Type B pancreatic cell (in vitro differentiated cells): ENCODE measurements around the gene ARL4A. TPM values are rescaled to one million over a fixed set of nuclear protein-coding genes. Genes with fewer than 3 reads are reported as not detected.

Source experiments
- DNase-seq: peaks from one replicate; pipeline ENCODE4 v3.0.0; 2021; ENCODE audit warnings: mixed read lengths; ENCODE audit not compliant: unreplicated experiment; ENCODE audit errors: extremely low spot score
- H3K27ac Mint-ChIP-seq: 2 replicates; pipeline ENCODE4 v1.8.0; 2021; ENCODE audit warnings: mild to moderate bottlenecking, mixed read lengths
- H3K27me3 Mint-ChIP-seq: 2 replicates; pipeline ENCODE4 v1.8.0; 2021; ENCODE audit warnings: mixed read lengths
- H3K36me3 Mint-ChIP-seq: 2 replicates; pipeline ENCODE4 v1.8.0; 2021; ENCODE audit warnings: mixed read lengths
- H3K4me1 Mint-ChIP-seq: one replicate; pipeline ENCODE4 v1.8.0; 2021; ENCODE audit warnings: mixed read lengths; ENCODE audit not compliant: unreplicated experiment
- H3K4me3 Mint-ChIP-seq: 2 replicates; pipeline ENCODE4 v1.8.0; 2021; ENCODE audit warnings: mild to moderate bottlenecking, mixed read lengths
- H3K9me3 Mint-ChIP-seq: 2 replicates; pipeline ENCODE4 v1.8.0; 2021; ENCODE audit warnings: mixed read lengths
- total RNA-seq: library from RNA; stranded (reverse); gene quantifications from 2 replicates; pipeline ENCODE4 v1.2.1, GENCODE V29; 2021; ENCODE audit warnings: low replicate concordance
- TF ChIP-seq, protein P1 (sequence below): fragments of 200-600 bp; sonication (generic); conservative IDR thresholded peaks from 2 replicates; pipeline ENCODE4 v1.5.0; 2021; ENCODE audit warnings: antibody characterized with exemption, mild to moderate bottlenecking

ARL4A gene
- total RNA-seq, 1 donor from 2014 or later = 25.5 TPM

DNA sequence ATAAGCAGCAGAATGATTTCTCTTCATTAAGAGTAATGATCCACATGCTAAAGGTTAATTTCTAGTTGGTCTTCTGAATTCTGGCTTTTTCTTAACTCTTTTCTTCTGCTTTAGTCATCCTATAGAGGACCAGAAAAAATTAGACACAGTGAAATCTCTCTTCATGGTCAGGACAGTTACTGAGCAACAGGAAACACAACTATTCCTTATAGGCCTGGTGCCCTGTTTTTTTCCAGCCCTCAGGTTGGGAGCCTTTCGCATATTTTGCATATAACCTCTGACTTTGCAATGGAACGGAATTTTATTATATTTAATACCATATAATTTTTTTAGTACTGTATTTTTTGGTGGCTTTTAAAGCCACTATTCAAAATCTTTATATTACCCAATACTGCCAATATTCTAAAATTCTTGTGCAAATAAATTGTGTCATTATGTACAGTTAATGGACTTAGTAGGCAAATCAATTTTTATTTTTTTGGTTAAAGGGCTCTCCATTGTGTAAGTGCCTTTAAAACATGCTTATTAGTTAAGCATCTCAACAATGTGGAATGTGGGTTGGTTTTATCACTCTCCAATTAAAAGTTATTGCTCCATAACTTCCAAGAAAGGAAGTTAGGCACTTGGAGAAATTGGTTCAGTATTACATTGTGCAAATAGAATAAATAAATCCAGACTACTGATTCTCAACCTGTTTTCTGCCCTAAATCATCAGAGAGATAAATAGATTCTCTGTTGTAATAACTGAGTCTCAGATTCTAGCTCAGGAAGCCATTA lies 22.5 kb downstream of the ARL4A start:
- H3K4me3 Mint-ChIP-seq = no peak overlapping the region
- no peak overlapping the region for H3K27ac Mint-ChIP-seq

DNA sequence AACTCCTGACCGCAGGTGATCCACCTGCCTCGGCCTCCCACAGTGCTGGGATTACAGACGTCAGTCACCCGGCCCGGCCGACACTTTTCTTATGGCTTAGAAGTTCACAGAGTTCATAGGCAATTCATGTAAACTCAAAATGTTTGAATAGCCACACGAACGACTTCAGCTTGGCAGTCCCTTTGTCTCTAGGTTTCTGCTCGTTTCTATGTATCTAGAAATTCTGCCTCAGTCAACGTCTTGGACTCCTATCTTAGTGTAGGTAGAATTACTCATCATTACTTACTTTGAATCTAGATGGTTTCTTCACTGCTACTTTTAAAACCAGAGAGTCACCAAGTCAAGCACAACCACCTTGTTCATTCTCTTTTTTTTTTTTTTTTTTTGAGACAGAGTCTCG lies 23.7 kb downstream of the ARL4A start:
- H3K9me3 Mint-ChIP-seq = no peaks in the 10 kb centered on the region
- no peaks in the 10 kb centered on the region for H3K27me3 Mint-ChIP-seq
- no peaks in the 10 kb centered on the region for H3K36me3 Mint-ChIP-seq
- peaks cover 27% of the 10 kb centered on the region for H3K4me1 Mint-ChIP-seq
- TF ChIP-seq, protein P1, sequence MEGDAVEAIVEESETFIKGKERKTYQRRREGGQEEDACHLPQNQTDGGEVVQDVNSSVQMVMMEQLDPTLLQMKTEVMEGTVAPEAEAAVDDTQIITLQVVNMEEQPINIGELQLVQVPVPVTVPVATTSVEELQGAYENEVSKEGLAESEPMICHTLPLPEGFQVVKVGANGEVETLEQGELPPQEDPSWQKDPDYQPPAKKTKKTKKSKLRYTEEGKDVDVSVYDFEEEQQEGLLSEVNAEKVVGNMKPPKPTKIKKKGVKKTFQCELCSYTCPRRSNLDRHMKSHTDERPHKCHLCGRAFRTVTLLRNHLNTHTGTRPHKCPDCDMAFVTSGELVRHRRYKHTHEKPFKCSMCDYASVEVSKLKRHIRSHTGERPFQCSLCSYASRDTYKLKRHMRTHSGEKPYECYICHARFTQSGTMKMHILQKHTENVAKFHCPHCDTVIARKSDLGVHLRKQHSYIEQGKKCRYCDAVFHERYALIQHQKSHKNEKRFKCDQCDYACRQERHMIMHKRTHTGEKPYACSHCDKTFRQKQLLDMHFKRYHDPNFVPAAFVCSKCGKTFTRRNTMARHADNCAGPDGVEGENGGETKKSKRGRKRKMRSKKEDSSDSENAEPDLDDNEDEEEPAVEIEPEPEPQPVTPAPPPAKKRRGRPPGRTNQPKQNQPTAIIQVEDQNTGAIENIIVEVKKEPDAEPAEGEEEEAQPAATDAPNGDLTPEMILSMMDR = no peak
- no peak overlapping the region for H3K4me3 Mint-ChIP-seq
- no peak overlapping the region for H3K27ac Mint-ChIP-seq
- DNase-seq = no peak

More for the DNA sequence above, 22.5 kb downstream of the ARL4A start:
- TF ChIP-seq, protein P1 = no peak
- peaks cover 17% of the 10 kb centered on the region for H3K4me1 Mint-ChIP-seq
- H3K9me3 Mint-ChIP-seq = no peaks in the 10 kb centered on the region
- no peak for DNase-seq
- no peaks in the 10 kb centered on the region for H3K36me3 Mint-ChIP-seq
- H3K27me3 Mint-ChIP-seq = no peaks in the 10 kb centered on the region

DNA sequence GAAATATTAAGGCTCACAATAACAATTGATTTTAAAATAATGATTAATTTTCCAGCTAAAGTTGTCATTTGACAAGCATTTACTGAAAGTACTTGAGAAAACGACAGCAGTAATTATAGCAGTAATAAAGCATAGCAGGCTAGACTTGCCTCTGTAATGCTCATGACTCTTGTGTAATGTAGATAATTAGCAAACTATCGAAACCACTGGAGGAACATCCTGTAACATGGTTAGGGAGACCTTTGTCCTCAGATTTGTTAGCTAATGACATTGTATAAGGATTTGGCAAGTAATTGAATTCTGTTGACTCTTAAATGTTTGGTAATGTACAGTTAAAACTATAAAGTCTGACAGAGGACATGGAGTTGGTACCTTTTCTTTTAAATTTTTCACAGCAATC lies 24.8 kb downstream of the ARL4A start:
- no peak overlapping the region for H3K27ac Mint-ChIP-seq
- no peaks in the 10 kb centered on the region for H3K9me3 Mint-ChIP-seq
- no peaks in the 10 kb centered on the region for H3K36me3 Mint-ChIP-seq
- H3K4me1 Mint-ChIP-seq = peaks cover 30% of the 10 kb centered on the region
- no peak for DNase-seq
- H3K4me3 Mint-ChIP-seq = no peak overlapping the region
- TF ChIP-seq, protein P1 = no peak
- no peaks in the 10 kb centered on the region for H3K27me3 Mint-ChIP-seq

DNA sequence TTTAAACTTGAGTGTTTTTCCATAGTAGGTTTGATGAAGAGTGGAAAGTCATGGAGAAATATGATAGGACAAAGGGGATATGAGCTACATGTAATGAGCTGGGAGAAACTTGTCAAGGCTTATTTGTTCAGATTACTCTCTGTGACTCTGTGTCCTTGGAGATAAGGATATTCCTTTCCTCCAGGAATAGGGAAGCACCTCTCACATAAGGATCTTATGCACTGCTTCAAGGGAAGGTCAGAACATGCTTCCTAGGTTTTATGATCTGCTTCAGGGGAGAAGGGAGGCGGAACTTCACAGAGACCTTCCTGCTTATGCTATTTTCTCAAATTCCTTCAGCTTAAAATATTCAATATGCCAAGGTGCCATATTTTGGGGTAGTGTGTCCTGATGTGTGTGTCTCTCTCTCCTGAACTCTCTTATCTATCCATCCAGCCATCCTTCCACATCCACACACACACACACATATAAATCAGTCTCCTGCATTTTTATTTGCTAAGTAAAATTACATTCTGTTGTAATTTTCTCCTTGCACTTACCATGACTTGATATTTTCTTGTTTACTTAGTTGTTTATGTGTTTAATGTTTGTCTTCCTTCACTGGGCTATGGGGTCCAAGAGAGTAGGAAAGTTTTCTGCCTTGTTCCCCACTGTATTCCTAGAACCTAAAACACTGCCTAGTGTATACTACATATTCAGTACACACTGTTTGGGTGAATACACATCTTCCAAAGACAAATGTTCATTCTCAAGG lies 26.4 kb downstream of the ARL4A start:
- Mint-ChIP-seq H3K36me3 (no peaks in the 10 kb centered on the region), H3K4me1 (peaks cover 34% of the 10 kb centered on the region), H3K27ac (no peak overlapping the region), H3K27me3 (no peaks in the 10 kb centered on the region), H3K4me3 (no peak overlapping the region), H3K9me3 (no peaks in the 10 kb centered on the region)
- no peak for DNase-seq
- TF ChIP-seq, protein P1 = no peak

DNA sequence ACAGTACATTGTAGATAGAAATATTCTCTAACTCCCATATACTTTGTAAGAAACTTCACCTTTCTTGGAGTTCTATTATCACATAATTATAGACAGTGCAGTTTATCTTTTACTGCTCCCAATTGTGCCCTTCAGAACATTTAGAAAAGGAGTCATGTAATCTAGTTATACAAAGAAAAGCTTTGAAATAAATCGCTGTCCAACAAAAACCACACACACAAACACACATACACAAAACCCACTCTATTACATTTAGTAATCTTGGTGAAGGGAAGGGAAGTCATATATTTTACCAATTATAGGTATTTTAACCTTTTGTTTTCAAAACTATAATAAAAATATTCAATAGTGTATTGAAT lies 26.9 kb downstream of the ARL4A start:
- Mint-ChIP-seq H3K9me3 (no peaks in the 10 kb centered on the region), H3K4me3 (no peak overlapping the region), H3K36me3 (no peaks in the 10 kb centered on the region), H3K4me1 (peaks cover 39% of the 10 kb centered on the region), H3K27me3 (no peaks in the 10 kb centered on the region), H3K27ac (no peak overlapping the region)
- no peak for DNase-seq
- TF ChIP-seq, protein P1 = no peak
